NCI-H748 (cell line): ENCODE data around the gene SLC6A18.

Source experiments
- DNase-seq: peaks from one replicate; lab custom pipeline; 2025; ENCODE audit not compliant: unreplicated experiment; lab: John Stamatoyannopoulos, UW

Gene SLC6A18

GRCh38 chr5:1214163-1214935 lies 10.8 kb upstream of the SLC6A18 start:
- no peak for DNase-seq

- peak; percentile 44 for DNase-seq
These were observed 10.3 kb upstream of the SLC6A18 start for GRCh38 chr5:1214936-1215220.

GRCh38 chr5:1215320-1216096 lies 9.7 kb upstream of the SLC6A18 start:
- DNase-seq: no peak

GRCh38 chr5:1216211-1216917 lies 8.8 kb upstream of the SLC6A18 start:
- DNase-seq: no peak

GRCh38 chr5:1216918-1217295 lies 8.3 kb upstream of the SLC6A18 start:
- DNase-seq: no peak

- DNase-seq: peak; percentile 76
These were observed 7.5 kb upstream of the SLC6A18 start for GRCh38 chr5:1217596-1218206.

GRCh38 chr5:1218351-1219080 lies 6.7 kb upstream of the SLC6A18 start:
- DNase-seq: no peak

- no peak for DNase-seq
These were observed 5.9 kb upstream of the SLC6A18 start for GRCh38 chr5:1219098-1219767.

GRCh38 chr5:1219768-1220100 lies 5.4 kb upstream of the SLC6A18 start:
- DNase-seq: no peak

GRCh38 chr5:1220351-1220750 lies 4.8 kb upstream of the SLC6A18 start:
- DNase-seq: no peak

- DNase-seq: no peak
These were observed 4.3 kb upstream of the SLC6A18 start for GRCh38 chr5:1220831-1221230.

- no peak for DNase-seq
These were observed 3.5 kb upstream of the SLC6A18 start for GRCh38 chr5:1221721-1222120.

- no peak for DNase-seq
These were observed 3.0 kb upstream of the SLC6A18 start for GRCh38 chr5:1222147-1222546.

GRCh38 chr5:1222621-1223277 lies 2.4 kb upstream of the SLC6A18 start:
- no peak for DNase-seq

GRCh38 chr5:1223278-1223670 lies 1.9 kb upstream of the SLC6A18 start:
- no peak for DNase-seq

GRCh38 chr5:1224631-1225030 lies 550 bp upstream of the SLC6A18 start:
- no peak for DNase-seq

- no peak for DNase-seq
These were observed 1.1 kb downstream of the SLC6A18 start for GRCh38 chr5:1226231-1226630.

GRCh38 chr5:1226839-1227581 lies 1.8 kb downstream of the SLC6A18 start:
- no peak for DNase-seq

- peak; percentile 76 for DNase-seq
These were observed 2.5 kb downstream of the SLC6A18 start for GRCh38 chr5:1227667-1228066.
